Activated CD4-positive, alpha-beta T cell treated with anti-CD3 and anti-CD28 coated beads, Interleukin-2, Interleukin-6, amounts not matched to agents 100 ng/mL and 50 ng/mL, durations not matched to agents 16 hours and 8 hours (primary cell): Measurements from ENCODE around the gene FLOT1.
A peak's percentile ranks its signal among the peaks of the same experiment; 100 is the strongest.
"Not testable (repeated sequence)": the region's sequence is repeated elsewhere in the genome, so short reads cannot be mapped to it uniquely, and the experiment has no call there.

ENCODE experiments used
- DNase-seq: peaks from one replicate; pipeline ENCODE4 v3.0.0-alpha.2; 2020

FLOT1 gene

GRCh38 chr6:30767158-30767943 lies 24.9 kb upstream of the FLOT1 start:
- DNase-seq = peak; percentile 53

GRCh38 chr6:30766461-30767157 lies 24.1 kb upstream of the FLOT1 start:
- DNase-seq = no peak

- DNase-seq = not testable (repeated sequence)
These were observed 23.0 kb upstream of the FLOT1 start for GRCh38 chr6:30765495-30765894.

- DNase-seq = not testable (repeated sequence)
These were observed 22.1 kb upstream of the FLOT1 start for GRCh38 chr6:30764490-30765043.

- DNase-seq = no peak
These were observed 21.4 kb upstream of the FLOT1 start for GRCh38 chr6:30763618-30764489.

- DNase-seq = no peak
These were observed 20.7 kb upstream of the FLOT1 start for GRCh38 chr6:30763155-30763617.

- DNase-seq = no peak
These were observed 19.4 kb upstream of the FLOT1 start for GRCh38 chr6:30761791-30762429.

GRCh38 chr6:30760549-30760948 lies 18.1 kb upstream of the FLOT1 start:
- DNase-seq = no peak

- DNase-seq = no peak
These were observed 17.2 kb upstream of the FLOT1 start for GRCh38 chr6:30759575-30760239.

- no peak for DNase-seq
These were observed 14.9 kb upstream of the FLOT1 start for GRCh38 chr6:30757261-30757904.

GRCh38 chr6:30756405-30757003 lies 14.0 kb upstream of the FLOT1 start:
- not testable (repeated sequence) for DNase-seq

GRCh38 chr6:30754631-30755030 lies 12.1 kb upstream of the FLOT1 start:
- no peak for DNase-seq

GRCh38 chr6:30752157-30752927 lies 9.9 kb upstream of the FLOT1 start:
- DNase-seq = no peak

GRCh38 chr6:30750379-30750668 lies 7.8 kb upstream of the FLOT1 start:
- no peak for DNase-seq

GRCh38 chr6:30749554-30750378 lies 7.3 kb upstream of the FLOT1 start:
- DNase-seq = no peak

GRCh38 chr6:30748851-30749540 lies 6.5 kb upstream of the FLOT1 start:
- DNase-seq = no peak

- no peak for DNase-seq
These were observed 5.6 kb upstream of the FLOT1 start for GRCh38 chr6:30747902-30748769.

GRCh38 chr6:30747300-30747687 lies 4.8 kb upstream of the FLOT1 start:
- DNase-seq = no peak
